HG03457 (cell line): Measurements from ENCODE around the gene TMEM38A.

Source experiments
- ATAC-seq: cut with Tn5 transposase; IDR thresholded peaks from one replicate; pipeline ENCODE4 v1.9.1; 2021; ENCODE audit warnings: moderate number of reproducible peaks; ENCODE audit not compliant: unreplicated experiment

The TMEM38A gene

GRCh38 chr19:16739546-16739945 is 78.6 kb downstream of the TMEM38A start:
- no peak for ATAC-seq
